Keratinocyte (primary cell): ENCODE data around the gene VAT1L. TPM values are rescaled to one million over a fixed set of nuclear protein-coding genes. Genes with fewer than 3 reads are reported as not detected.

Experiments used
- DNase-seq: peaks from one replicate; pipeline ENCODE4 v3.0.0-alpha.2; 2011; ENCODE audit warnings: low read depth, missing footprints, low spot score
- FAIRE-seq: peaks from 2 replicates; lab custom pipeline; 2011; peaks lifted over from hg19 to GRCh38; lab: Jason Lieb, UNC
- H2AFZ ChIP-seq: 2 replicates; pipeline ENCODE4 v1.6.0; 2012; ENCODE audit warnings: low read length, control low read depth, inconsistent platforms; ENCODE audit not compliant: control insufficient read depth
- H3K27ac ChIP-seq: 2 replicates; pipeline ENCODE4 v1.5.1; 2011; ENCODE audit warnings: low read length; ENCODE audit not compliant: control insufficient read depth, insufficient read depth
- H3K27me3 ChIP-seq: 3 replicates; pipeline ENCODE4 v1.6.0; 2011; ENCODE audit warnings: low read length; ENCODE audit not compliant: control insufficient read depth, insufficient read depth; ENCODE audit errors: extremely low read depth
- H3K36me3 ChIP-seq, 2 experiments: 2 replicates in 1 of 2; 3 replicates in 1 of 2; pipeline ENCODE4 v1.5.1; 2011; ENCODE audit warnings: low read length in 2 of 2, mild to moderate bottlenecking in 1 of 2; ENCODE audit not compliant: control insufficient read depth in 2 of 2, insufficient read depth in 2 of 2; ENCODE audit errors: extremely low read depth in 1 of 2
- H3K4me1 ChIP-seq: 3 replicates; pipeline ENCODE4 v1.5.1; 2011; ENCODE audit warnings: low read length; ENCODE audit not compliant: control insufficient read depth, insufficient read depth; ENCODE audit errors: extremely low read depth
- H3K4me2 ChIP-seq: 3 replicates; pipeline ENCODE4 v1.6.0; 2011; ENCODE audit warnings: low read depth, low read length; ENCODE audit not compliant: control insufficient read depth, insufficient read depth; ENCODE audit errors: extremely low read depth
- H3K4me3 ChIP-seq, 3 experiments: fragments of 200-600 bp in 1 of 3; sonication (generic) in 1 of 3; 2 replicates in 2 of 3; 3 replicates in 1 of 3; pipeline ENCODE4 v1.5.1; 2011 to 2016; ENCODE audit warnings: low read length in 3 of 3, mild to moderate bottlenecking in 3 of 3, control low read depth in 2 of 3, inconsistent platforms in 1 of 3, low read depth in 1 of 3, mixed read lengths in 1 of 3, mixed run types in 1 of 3, moderate library complexity in 1 of 3; ENCODE audit not compliant: control insufficient read depth in 2 of 3, insufficient read depth in 2 of 3; ENCODE audit errors: extremely low read depth in 1 of 3
- H3K79me2 ChIP-seq: 2 replicates; pipeline ENCODE4 v1.6.0; 2012; ENCODE audit warnings: low read length; ENCODE audit not compliant: control insufficient read depth, insufficient read depth
- H3K9ac ChIP-seq: 3 replicates; pipeline ENCODE4 v1.6.0; 2011; ENCODE audit warnings: low read length; ENCODE audit not compliant: control insufficient read depth, insufficient read depth; ENCODE audit errors: extremely low read depth
- H3K9me1 ChIP-seq: 3 replicates; pipeline ENCODE4 v1.6.0; 2011; ENCODE audit warnings: low read length; ENCODE audit not compliant: control insufficient read depth, insufficient read depth; ENCODE audit errors: extremely low read depth
- H3K9me3 ChIP-seq: 2 replicates; pipeline ENCODE4 v1.5.1; 2012; ENCODE audit warnings: low read depth, low read length; ENCODE audit not compliant: control insufficient read depth
- H4K20me1 ChIP-seq: 3 replicates; pipeline ENCODE4 v1.6.0; 2011; ENCODE audit warnings: low read length; ENCODE audit not compliant: control insufficient read depth, insufficient read depth; ENCODE audit errors: extremely low read depth
- EZH2 ChIP-seq: IDR thresholded peaks from one replicate; pipeline ENCODE4 v1.6.1; 2012; ENCODE audit warnings: inconsistent platforms, mild to moderate bottlenecking, low read length, moderate library complexity
- dilution Hi-C: fragments of 300-500 bp; cut with MboI; formaldehyde crosslinking; loops from one replicate; pipeline ENCODE4 v1.7.0; 2020; ENCODE audit warnings: low sequenced_read_pairs; ENCODE audit not compliant: extremely low pct_ligation_motif_present
- polyA plus RNA-seq, 5 experiments: library from polyadenylated mRNA; depleted of rRNA in 3 of 5; stranded (reverse) in 3 of 5; stranded (forward) in 1 of 5; unstranded in 1 of 5; fragments of >200 nt; gene quantifications; 1 replicate in 1 of 5; 2 replicates in 3 of 5; 3 replicates in 1 of 5; pipeline versions ENCODE4 v1.2.1 to v1.2.3, GENCODE V29; 2011 to 2012; ENCODE audit warnings: missing spikeins in 2 of 5, low read depth in 1 of 5, low replicate concordance in 1 of 5
- TF ChIP-seq, protein P1 (sequence below), 3 experiments: IDR thresholded peaks in 1 of 3; conservative IDR thresholded peaks in 1 of 3; optimal IDR thresholded peaks in 1 of 3; 2 replicates in 2 of 3; 3 replicates in 1 of 3; pipeline versions ENCODE3 to v1.5.1; 2011; ENCODE audit warnings: low read length in 3 of 3, mild to moderate bottlenecking in 3 of 3, moderate library complexity in 2 of 3, control low read depth in 1 of 3, inconsistent platforms in 1 of 3; ENCODE audit not compliant: insufficient read depth in 2 of 3; ENCODE audit errors: extremely low read depth in 1 of 3

VAT1L gene
- polyA plus RNA-seq, 1 donor (not counting 4 experiments of a cell fraction or from before 2014, with no cell fraction given) = not detected

DNA sequence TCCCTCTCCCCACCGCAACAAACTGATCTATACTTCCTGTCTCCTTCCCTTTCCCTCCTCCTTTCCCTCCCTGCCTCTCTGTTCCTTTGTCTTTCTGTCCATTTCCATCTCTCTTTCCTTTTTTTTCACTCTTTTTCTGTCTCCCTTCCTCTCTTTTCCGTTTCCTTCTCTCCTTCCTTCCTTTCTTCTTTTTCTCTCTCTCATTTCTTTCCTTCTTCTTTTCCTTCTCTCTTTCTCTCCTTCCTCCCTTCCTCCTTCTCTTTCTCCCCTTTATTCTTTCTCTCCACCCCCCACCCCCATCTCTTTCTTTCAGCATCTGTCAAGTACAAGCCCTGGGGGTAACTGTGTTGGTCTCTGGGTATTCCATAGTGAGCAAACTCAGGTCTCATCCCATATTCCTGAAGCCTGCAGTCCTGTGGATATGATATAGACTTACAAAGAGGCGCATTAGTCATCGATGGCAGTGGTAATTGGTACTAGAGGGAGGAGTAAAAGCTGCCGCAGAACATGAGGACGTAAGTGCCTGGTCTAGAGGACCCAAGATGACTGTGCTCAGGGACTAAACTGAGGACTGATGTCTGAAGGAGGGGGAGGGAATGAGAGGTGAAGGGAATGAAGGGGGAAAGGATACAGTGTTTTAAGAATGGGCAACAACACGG lies 50.4 kb downstream of the VAT1L start:
- Histone ChIP-seq H3K9me3 (no peaks in the 10 kb centered on the region), H3K4me1 (peaks cover 5% of the 10 kb centered on the region), H3K4me2 (no peak overlapping the region), H3K79me2 (no peaks in the 10 kb centered on the region), H4K20me1 (no peaks in the 10 kb centered on the region), H3K27ac (no peak overlapping the region), H2AFZ (no peak overlapping the region), H3K9ac (no peak overlapping the region), H3K4me3 (no peak overlapping the region), H3K36me3 (no peaks in the 10 kb centered on the region), H3K9me1 (no peaks in the 10 kb centered on the region), H3K27me3 (no peaks in the 10 kb centered on the region)
- FAIRE-seq (no peak), DNase-seq (no peak)
- TF ChIP-seq, protein P1, sequence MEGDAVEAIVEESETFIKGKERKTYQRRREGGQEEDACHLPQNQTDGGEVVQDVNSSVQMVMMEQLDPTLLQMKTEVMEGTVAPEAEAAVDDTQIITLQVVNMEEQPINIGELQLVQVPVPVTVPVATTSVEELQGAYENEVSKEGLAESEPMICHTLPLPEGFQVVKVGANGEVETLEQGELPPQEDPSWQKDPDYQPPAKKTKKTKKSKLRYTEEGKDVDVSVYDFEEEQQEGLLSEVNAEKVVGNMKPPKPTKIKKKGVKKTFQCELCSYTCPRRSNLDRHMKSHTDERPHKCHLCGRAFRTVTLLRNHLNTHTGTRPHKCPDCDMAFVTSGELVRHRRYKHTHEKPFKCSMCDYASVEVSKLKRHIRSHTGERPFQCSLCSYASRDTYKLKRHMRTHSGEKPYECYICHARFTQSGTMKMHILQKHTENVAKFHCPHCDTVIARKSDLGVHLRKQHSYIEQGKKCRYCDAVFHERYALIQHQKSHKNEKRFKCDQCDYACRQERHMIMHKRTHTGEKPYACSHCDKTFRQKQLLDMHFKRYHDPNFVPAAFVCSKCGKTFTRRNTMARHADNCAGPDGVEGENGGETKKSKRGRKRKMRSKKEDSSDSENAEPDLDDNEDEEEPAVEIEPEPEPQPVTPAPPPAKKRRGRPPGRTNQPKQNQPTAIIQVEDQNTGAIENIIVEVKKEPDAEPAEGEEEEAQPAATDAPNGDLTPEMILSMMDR (optimal IDR thresholded peaks at IDR 0.05 in 1 of 3, IDR thresholded peaks at IDR 0.05 in 1 of 3, conservative IDR thresholded peaks at IDR 0.05 in 1 of 3; ENCODE audit: extremely low read depth in 1 of 3, insufficient read depth in 2 of 3, low read length in 3 of 3) = no peak
- no peak for TF ChIP-seq EZH2
- dilution Hi-C loops = no loop called here

DNA sequence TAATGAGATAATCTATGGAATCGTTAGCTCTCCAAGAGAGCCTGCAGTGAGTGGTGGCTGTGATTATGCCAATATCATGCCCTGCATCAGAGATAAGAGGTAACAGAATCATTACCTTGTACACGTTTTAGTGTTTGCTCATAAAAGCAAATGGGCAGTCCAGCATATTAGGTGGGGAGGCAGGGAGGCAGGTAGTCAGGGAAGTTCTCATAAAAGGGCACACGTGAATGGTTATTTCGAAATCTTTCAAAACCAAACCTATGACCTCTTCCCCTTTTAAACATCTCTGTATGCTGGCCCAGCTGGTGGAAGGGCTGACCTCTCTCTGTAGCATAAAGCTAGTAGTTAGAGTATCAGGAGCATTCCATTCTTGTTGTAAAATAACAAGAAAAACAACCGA lies 51.7 kb downstream of the VAT1L start:
- DNase-seq = no peak
- FAIRE-seq = no peak
- no peaks in the 10 kb centered on the region for H3K79me2 ChIP-seq
- dilution Hi-C loops = no loop called here
- H3K4me3 ChIP-seq = no peak overlapping the region
- H3K9ac ChIP-seq = no peak overlapping the region
- H3K9me3 ChIP-seq = no peaks in the 10 kb centered on the region
- H2AFZ ChIP-seq = no peak overlapping the region
- no peak overlapping the region for H3K27ac ChIP-seq
- TF ChIP-seq, protein P1 (optimal IDR thresholded peaks at IDR 0.05 in 1 of 3, IDR thresholded peaks at IDR 0.05 in 1 of 3, conservative IDR thresholded peaks at IDR 0.05 in 1 of 3; ENCODE audit: extremely low read depth in 1 of 3, insufficient read depth in 2 of 3, low read length in 3 of 3) = no peak
- TF ChIP-seq EZH2 = no peak
- no peaks in the 10 kb centered on the region for H3K4me1 ChIP-seq
- no peaks in the 10 kb centered on the region for H4K20me1 ChIP-seq
- no peaks in the 10 kb centered on the region for H3K27me3 ChIP-seq
- H3K4me2 ChIP-seq = no peak overlapping the region
- H3K36me3 ChIP-seq = no peaks in the 10 kb centered on the region
- H3K9me1 ChIP-seq = no peaks in the 10 kb centered on the region
